Adrenal gland (tissue), 12 donors: Measurements from ENCODE around the gene KRT12. TPM values are rescaled to one million over a fixed set of nuclear protein-coding genes. Genes with fewer than 3 reads are reported as not detected.

Experiments used
- DNase-seq, 7 donors: peaks; one replicate each; pipeline ENCODE4 v3.0.0-alpha.2; 2019 to 2020
- H3K27ac ChIP-seq, 5 donors: fragments of 200-600 bp; sonication (generic) in 4 of 5; 1 replicate in 3 of 5; 2 replicates in 2 of 5; pipeline versions ENCODE4 v1.5.1 to v1.8.0; 2016 to 2020; ENCODE audit warnings: mild to moderate bottlenecking in 1 of 5
- H3K27me3 ChIP-seq: fragments of 200-600 bp; 2 replicates; pipeline ENCODE4 v1.8.0; 2021
- H3K36me3 ChIP-seq, 2 donors: fragments of 200-600 bp; replicated peaks in 1 of 2; 1 replicate in 1 of 2; 2 replicates in 1 of 2; pipeline versions ENCODE4 v1.5.1 to v1.8.0; 2018 to 2022
- H3K4me1 ChIP-seq, 2 donors: fragments of 200-600 bp; replicated peaks in 1 of 2; 1 replicate in 1 of 2; 2 replicates in 1 of 2; pipeline versions ENCODE4 v1.5.1 to v1.8.0; 2018 to 2021
- H3K4me3 ChIP-seq, 4 donors: fragments of 200-600 bp; sonication (generic) in 3 of 4; one replicate each; pipeline ENCODE4 v1.5.1; 2016 to 2018
- H3K9me3 ChIP-seq, 3 donors: fragments of 200-600 bp; sonication (generic) in 1 of 3; replicated peaks in 1 of 3; 1 replicate in 2 of 3; 2 replicates in 1 of 3; pipeline versions ENCODE4 v1.5.1 to v1.8.0; 2016 to 2021
- POLR2A ChIP-seq, 2 donors: fragments of 450-650 bp; IDR thresholded peaks; one replicate each; pipeline ENCODE4 v1.6.1; 2017; ENCODE audit warnings: antibody characterized with exemption in 2 of 2, mild to moderate bottlenecking in 2 of 2, moderate library complexity in 1 of 2
- WGBS, 4 donors: extraction: QIAGEN DNeasy Blood & Tissue Kit in 2 of 4; methylation state at CpG; one replicate each; pipeline versions ENCODE4 v1.1.5 to v1.1.7; 2013 to 2017; 5-methylcytosine and 5-hydroxymethylcytosine counted together
- intact Hi-C, 2 donors: fragments of 100-400 bp; cut with DNase I; formaldehyde crosslinking; loops; one replicate each; pipeline versions ENCODE4 v1.14.1 to v1.15.0; 2022 to 2023
- polyA plus RNA-seq, 3 donors: library from polyadenylated mRNA; stranded (reverse); fragments of 200-250 nt in 2 of 3; fragments of 350-450 nt in 1 of 3; fragmentation: Illumina TruSeq in 1 of 3; extraction: RNeasy Lipid Tissue Mini Kit (QIAGEN cat#74804) in 1 of 3; gene quantifications; one replicate each; pipeline ENCODE4 v1.2.3, GENCODE V29; 2013 to 2014
- total RNA-seq, 9 donors: library from RNA; depleted of rRNA in 4 of 9; stranded (reverse); fragments of >200 nt in 4 of 9; fragments of 120-200 nt in 1 of 9; fragmentation: NEBNext Ultra II Directional in 1 of 9; extraction: Animal tissue kit (Norgen Biotek cat#: 25700) in 1 of 9; gene quantifications; one replicate each; pipeline versions ENCODE4 v1.1.0 to v1.2.4, GENCODE V29; 2013 to 2023
- TF ChIP-seq, protein P1 (sequence below), 6 experiments: fragments of 450-650 bp in 4 of 6; fragments of 200-600 bp in 2 of 6; sonication (generic) in 1 of 6; IDR thresholded peaks; 1 replicate in 5 of 6; 2 replicates in 1 of 6; pipeline versions ENCODE4 v1.5.1 to v1.8.0; 2016 to 2021; ENCODE audit warnings: antibody characterized with exemption in 6 of 6, mild to moderate bottlenecking in 2 of 6, moderate library complexity in 1 of 6
- donor health status: healthy with polysubstance abuse.
- donor health status: Bipolar disorder and iron deficiency.
- donor health status: DM: yes; HTN: yes; CAD: no.
- donor health status: DM: no; HTN: no; CAD: no.
- donor health status: DM: no; HTN: no; CAD: no.
- donor health status: DM: yes; HTN: yes; CAD: no.

The KRT12 gene
- total and polyA plus RNA-seq, 12 donors: not detected

DNA sequence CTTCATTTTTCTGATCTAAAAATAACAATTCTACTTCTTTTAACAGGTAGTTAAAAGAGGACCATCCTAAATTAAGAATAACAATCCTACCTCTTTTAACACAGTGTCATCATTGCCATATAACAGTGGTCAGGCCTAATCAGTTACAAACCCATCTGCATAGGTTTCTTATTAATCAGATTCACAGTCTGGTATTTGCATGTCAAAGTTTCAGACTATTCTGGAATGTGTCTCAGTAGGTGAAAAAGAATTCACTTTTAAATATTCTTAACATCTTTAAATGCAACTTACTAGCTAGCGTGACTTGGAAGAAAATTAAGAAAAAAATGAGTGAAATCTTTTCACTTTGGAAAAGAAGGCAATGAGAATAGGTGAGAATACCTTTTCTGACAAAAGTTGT lies 6.8 kb upstream of the KRT12 start:
- H3K4me1 ChIP-seq: no peaks in the 10 kb centered on the region
- WGBS, 4 donors: 67 to 96% (median 91%) methylated on average over 1 of the region's 1 CpG
- intact Hi-C loops: no loop called here
- H3K36me3 ChIP-seq: no peaks in the 10 kb centered on the region
- H3K27ac ChIP-seq: no peak overlapping the region
- no peaks in the 10 kb centered on the region for H3K27me3 ChIP-seq
- no peak for TF ChIP-seq POLR2A (IDR thresholded peaks at IDR 0.05)
- TF ChIP-seq, protein P1, sequence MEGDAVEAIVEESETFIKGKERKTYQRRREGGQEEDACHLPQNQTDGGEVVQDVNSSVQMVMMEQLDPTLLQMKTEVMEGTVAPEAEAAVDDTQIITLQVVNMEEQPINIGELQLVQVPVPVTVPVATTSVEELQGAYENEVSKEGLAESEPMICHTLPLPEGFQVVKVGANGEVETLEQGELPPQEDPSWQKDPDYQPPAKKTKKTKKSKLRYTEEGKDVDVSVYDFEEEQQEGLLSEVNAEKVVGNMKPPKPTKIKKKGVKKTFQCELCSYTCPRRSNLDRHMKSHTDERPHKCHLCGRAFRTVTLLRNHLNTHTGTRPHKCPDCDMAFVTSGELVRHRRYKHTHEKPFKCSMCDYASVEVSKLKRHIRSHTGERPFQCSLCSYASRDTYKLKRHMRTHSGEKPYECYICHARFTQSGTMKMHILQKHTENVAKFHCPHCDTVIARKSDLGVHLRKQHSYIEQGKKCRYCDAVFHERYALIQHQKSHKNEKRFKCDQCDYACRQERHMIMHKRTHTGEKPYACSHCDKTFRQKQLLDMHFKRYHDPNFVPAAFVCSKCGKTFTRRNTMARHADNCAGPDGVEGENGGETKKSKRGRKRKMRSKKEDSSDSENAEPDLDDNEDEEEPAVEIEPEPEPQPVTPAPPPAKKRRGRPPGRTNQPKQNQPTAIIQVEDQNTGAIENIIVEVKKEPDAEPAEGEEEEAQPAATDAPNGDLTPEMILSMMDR (IDR thresholded peaks at IDR 0.05): no peak
- H3K9me3 ChIP-seq: no peaks in the 10 kb centered on the region
- no peak for DNase-seq
- no peak overlapping the region for H3K4me3 ChIP-seq

DNA sequence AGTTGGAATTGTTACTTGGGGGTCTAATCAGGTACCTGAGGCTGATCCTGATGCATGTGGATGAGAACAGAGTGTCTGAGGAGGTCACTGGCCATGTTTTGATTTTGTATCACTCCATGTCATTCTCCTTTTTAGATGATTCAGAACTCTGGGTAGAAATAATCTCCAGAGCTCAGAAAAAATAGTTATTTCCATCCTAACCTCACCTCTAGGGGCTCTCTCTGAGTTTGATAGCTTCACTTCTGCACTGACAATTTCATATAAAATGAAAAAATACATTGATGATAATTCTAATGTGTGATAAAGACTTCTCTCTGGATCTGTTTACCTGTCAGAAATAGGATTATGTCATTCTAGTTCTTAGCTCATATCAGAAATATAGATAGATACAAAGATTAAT lies 6.2 kb upstream of the KRT12 start:
- Histone ChIP-seq H3K27ac (no peak overlapping the region), H3K4me3 (no peak overlapping the region), H3K9me3 (no peaks in the 10 kb centered on the region), H3K27me3 (no peaks in the 10 kb centered on the region), H3K4me1 (no peaks in the 10 kb centered on the region), H3K36me3 (no peaks in the 10 kb centered on the region)
- DNase-seq: no peak
- intact Hi-C loops: no loop called here
- TF ChIP-seq, protein P1 (IDR thresholded peaks at IDR 0.05): no peak
- TF ChIP-seq POLR2A (IDR thresholded peaks at IDR 0.05): no peak

DNA sequence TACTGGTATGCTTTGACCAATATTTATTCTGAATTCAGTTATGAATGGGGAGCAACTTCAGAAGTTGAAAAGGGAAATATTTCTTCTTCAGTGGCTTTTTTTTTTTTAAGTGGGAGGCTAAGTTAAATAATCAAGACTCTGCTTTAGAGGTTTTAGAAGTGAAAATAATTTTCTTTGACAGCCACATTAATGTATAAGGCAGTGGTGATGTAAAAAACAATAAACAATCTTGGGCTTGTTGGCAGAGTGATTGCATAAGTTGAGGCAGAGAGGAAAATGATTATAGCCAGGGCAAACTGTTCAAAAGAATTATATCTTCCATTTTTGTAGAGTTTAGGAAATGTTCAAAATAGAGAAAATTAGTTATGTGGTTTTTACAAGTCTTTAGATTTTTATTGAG lies 5.4 kb upstream of the KRT12 start:
- TF ChIP-seq, protein P1 (IDR thresholded peaks at IDR 0.05): no peak
- no peak for TF ChIP-seq POLR2A (IDR thresholded peaks at IDR 0.05)
- no peak for DNase-seq
- intact Hi-C loops: no loop called here
- no peaks in the 10 kb centered on the region for H3K9me3 ChIP-seq
- H3K4me1 ChIP-seq: no peaks in the 10 kb centered on the region
- H3K27ac ChIP-seq: no peak overlapping the region
- H3K27me3 ChIP-seq: no peaks in the 10 kb centered on the region
- no peak overlapping the region for H3K4me3 ChIP-seq
- no peaks in the 10 kb centered on the region for H3K36me3 ChIP-seq

DNA sequence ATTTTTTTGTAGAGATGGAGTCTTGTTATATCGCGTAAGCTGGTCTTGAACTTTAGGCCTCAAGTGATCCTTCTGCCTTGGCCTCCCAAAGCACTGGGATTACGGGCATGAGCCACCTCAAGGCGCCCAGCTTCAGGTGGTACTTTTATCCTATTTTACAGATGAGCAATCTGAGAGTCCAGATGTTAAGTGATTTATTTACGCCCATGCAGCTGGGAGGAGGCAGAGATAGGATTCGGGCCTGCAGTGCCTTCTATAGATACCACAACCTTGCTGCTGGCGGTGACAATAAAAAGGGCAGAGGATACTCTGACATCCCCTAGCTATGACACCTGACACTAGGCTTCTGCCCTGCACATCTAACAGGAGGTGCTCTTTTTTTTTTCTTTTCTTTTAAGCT lies 4.3 kb upstream of the KRT12 start:
- Histone ChIP-seq H3K9me3 (no peaks in the 10 kb centered on the region), H3K4me1 (no peaks in the 10 kb centered on the region), H3K27me3 (no peaks in the 10 kb centered on the region), H3K27ac (no peak overlapping the region), H3K36me3 (no peaks in the 10 kb centered on the region), H3K4me3 (no peak overlapping the region)
- WGBS, 4 donors: 89 to 98% (median 96%) methylated on average over 7 of the region's 7 CpGs
- intact Hi-C loops: no loop called here
- DNase-seq: no peak
- TF ChIP-seq POLR2A (IDR thresholded peaks at IDR 0.05): no peak
- TF ChIP-seq, protein P1 (IDR thresholded peaks at IDR 0.05): no peak
